ENCODE results near the gene KIF13A.

Gene KIF13A

GRCh38 chr6:17721671-17722070 is 265.8 kb downstream of the KIF13A start:
- DNase-seq (ENCODE audit: low spot score): no peak

GRCh38 chr6:17719323-17720041 is 268.0 kb downstream of the KIF13A start:
- no peak for DNase-seq (ENCODE audit: low spot score)

GRCh38 chr6:17716221-17716620 is 271.2 kb downstream of the KIF13A start:
- DNase-seq (ENCODE audit: low spot score): no peak

DNA sequence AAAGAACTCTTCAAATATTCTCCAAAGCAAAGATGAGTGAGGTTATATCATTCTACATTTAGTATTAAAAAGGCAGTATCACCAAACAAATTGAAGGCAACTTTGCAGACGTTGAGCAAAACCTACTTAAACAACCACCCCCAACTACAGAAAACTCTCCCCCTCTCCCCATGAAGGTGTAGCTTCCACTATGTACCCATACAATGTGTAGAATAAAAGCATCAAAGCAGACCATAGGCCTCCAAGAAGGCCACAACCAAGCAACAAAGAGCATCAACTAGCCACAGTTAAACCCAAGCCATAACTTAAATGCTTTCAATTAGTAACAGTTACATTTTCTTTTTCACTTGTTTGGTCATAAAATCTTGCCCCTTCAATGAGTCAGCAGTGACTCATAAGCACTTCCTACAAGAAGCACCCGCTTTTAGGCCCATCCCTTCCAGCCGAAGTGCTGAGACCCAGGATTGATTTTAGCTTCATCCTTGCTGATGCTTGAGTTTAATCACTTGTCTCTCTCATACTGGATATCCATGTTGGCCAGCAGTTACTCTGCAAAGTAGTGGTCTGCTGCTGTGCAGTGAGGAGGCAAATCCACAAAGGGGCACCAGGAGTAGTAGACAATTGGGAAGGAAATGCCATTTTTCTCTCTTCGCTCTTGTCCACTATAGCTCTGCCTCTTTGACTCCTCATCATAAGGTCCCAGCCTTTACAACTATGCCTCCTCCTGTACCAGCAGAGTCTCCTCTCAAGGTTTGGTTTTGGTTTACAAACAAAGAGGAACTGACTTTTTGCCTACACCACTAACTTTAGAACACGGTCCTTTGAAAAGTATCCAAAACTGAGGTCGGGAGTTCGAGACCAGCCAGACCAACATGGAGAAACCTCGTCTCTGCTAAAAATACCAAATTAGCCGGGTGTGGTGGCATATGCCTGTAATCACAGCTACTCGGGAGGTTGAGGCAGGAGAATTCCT is 272.3 kb downstream of the KIF13A start:
- no peak for DNase-seq (ENCODE audit: low spot score)

GRCh38 chr6:17714177-17714576 is 273.3 kb downstream of the KIF13A start:
- no peak for DNase-seq (ENCODE audit: low spot score)

DNA sequence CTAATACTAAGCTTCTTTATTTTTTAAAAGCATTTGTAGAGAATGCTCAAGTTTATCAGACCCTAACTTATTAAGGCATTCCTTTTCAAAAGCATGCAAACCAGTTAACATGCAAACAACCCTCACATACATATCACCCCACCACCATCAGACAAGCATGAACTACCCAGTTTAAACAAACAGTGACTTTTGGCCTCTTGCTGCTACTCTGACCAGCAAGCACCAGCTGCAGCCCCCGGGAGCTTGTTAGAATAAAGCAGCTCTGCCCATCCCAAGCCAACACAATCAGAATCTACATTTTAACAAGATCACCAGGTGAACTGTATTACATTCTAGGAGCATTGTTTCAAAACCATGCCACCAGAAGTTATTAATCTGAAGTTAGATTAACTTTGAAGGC is 274.9 kb downstream of the KIF13A start:
- no peak for DNase-seq (ENCODE audit: low spot score)

- DNase-seq (ENCODE audit: low spot score): no peak
Measured at GRCh38 chr6:17710331-17710730, 277.1 kb downstream of the KIF13A start.

DNA sequence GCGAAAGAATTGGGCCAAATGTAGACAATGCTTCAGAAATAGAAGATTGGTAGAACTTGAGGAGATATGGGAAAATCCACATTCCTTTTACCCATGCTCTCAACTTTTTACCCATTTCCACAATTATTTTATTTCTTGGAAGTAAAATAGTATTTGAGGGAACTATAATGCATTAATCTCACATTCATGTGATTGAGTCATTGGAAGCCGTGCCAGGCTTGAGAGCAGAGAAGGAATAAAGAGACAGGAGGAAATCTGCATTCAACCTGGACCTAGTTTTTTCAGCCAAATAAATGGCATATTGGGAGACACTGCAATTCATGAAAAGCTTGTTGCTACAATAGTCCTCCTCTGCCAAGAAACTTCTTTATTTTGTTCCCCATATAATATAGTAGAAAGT is 278.0 kb downstream of the KIF13A start:
- no peak for DNase-seq (ENCODE audit: low spot score)
